Liver (tissue), 9 donors: ENCODE results near the gene SORL1. TPM values are rescaled to one million over a fixed set of nuclear protein-coding genes. Genes with fewer than 3 reads are reported as not detected.

ENCODE experiments used
- DNase-seq: peaks from one replicate; pipeline ENCODE4 v3.0.0-alpha.2; 2017; ENCODE audit warnings: low spot score
- H3K27ac ChIP-seq, 2 donors: one replicate each; pipeline ENCODE4 v1.7.0; 2013; ENCODE audit warnings: inconsistent platforms in 2 of 2, low read length in 2 of 2, control low read depth in 1 of 2, low read depth in 1 of 2, mild to moderate bottlenecking in 1 of 2
- H3K27me3 ChIP-seq, 4 donors: one replicate each; pipeline versions ENCODE4 v1.6.1 to v1.7.0; 2013; ENCODE audit warnings: low read length in 3 of 4, inconsistent platforms in 1 of 4, mild to moderate bottlenecking in 1 of 4, moderate library complexity in 1 of 4; ENCODE audit not compliant: control insufficient read depth in 4 of 4, insufficient read depth in 4 of 4
- H3K36me3 ChIP-seq, 4 donors: one replicate each; pipeline versions ENCODE4 v1.6.1 to v1.7.0; 2013; ENCODE audit warnings: low read length in 3 of 4, mild to moderate bottlenecking in 3 of 4, low read depth in 1 of 4, moderate library complexity in 1 of 4; ENCODE audit not compliant: control insufficient read depth in 4 of 4, insufficient read depth in 3 of 4
- H3K4me1 ChIP-seq, 4 donors: one replicate each; pipeline versions ENCODE4 v1.6.1 to v1.7.0; 2013; ENCODE audit warnings: low read length in 3 of 4, mild to moderate bottlenecking in 3 of 4, moderate library complexity in 1 of 4; ENCODE audit not compliant: control insufficient read depth in 4 of 4, insufficient read depth in 4 of 4
- H3K4me3 ChIP-seq, 3 donors: one replicate each; pipeline versions ENCODE4 v1.6.1 to v1.7.0; 2013; ENCODE audit warnings: low read length in 3 of 3, control low read depth in 1 of 3, low read depth in 1 of 3, mild to moderate bottlenecking in 1 of 3
- H3K9ac ChIP-seq, 2 donors: one replicate each; pipeline ENCODE4 v1.7.0; 2013; ENCODE audit warnings: low read length in 2 of 2, mild to moderate bottlenecking in 2 of 2, moderate library complexity in 2 of 2, control low read depth in 1 of 2, low read depth in 1 of 2
- H3K9me3 ChIP-seq, 4 donors: one replicate each; pipeline versions ENCODE4 v1.6.1 to v1.7.0; 2013; ENCODE audit warnings: low read length in 3 of 4; ENCODE audit not compliant: control insufficient read depth in 4 of 4
- EGR1 ChIP-seq, 2 donors: IDR thresholded peaks; 2 replicates each; pipeline ENCODE4 v1.6.1; 2016 to 2018; ENCODE audit warnings: antibody characterized with exemption in 2 of 2, low read depth in 2 of 2
- GABPA ChIP-seq, 2 donors: IDR thresholded peaks in 1 of 2; conservative IDR thresholded peaks in 1 of 2; 2 replicates each; pipeline ENCODE4 v1.6.1; 2016; ENCODE audit warnings: antibody characterized with exemption in 2 of 2, mild to moderate bottlenecking in 1 of 2, moderate library complexity in 1 of 2
- HNF4G ChIP-seq: IDR thresholded peaks from 2 replicates; pipeline ENCODE4 v1.6.1; 2016; ENCODE audit warnings: antibody characterized with exemption
- JUND ChIP-seq, 2 donors: IDR thresholded peaks; 2 replicates each; pipeline ENCODE4 v1.6.1; 2016; ENCODE audit warnings: antibody characterized with exemption in 2 of 2
- MAX ChIP-seq: IDR thresholded peaks from 2 replicates; pipeline ENCODE4 v1.6.1; 2016; ENCODE audit warnings: antibody characterized with exemption
- TAF1 ChIP-seq: conservative IDR thresholded peaks from 2 replicates; pipeline ENCODE4 v1.6.1; 2016; ENCODE audit warnings: antibody characterized with exemption, mild to moderate bottlenecking
- WGBS: extraction: QIAGEN DNeasy Blood & Tissue Kit; methylation state at CpG from one replicate; pipeline ENCODE4 v1.1.7; 2013; 5-methylcytosine and 5-hydroxymethylcytosine counted together
- polyA plus RNA-seq, 2 donors: library from polyadenylated mRNA; stranded (reverse) in 1 of 2; unstranded in 1 of 2; fragments of 200-250 nt in 1 of 2; fragments of >200 nt in 1 of 2; fragmentation: Nextera tagmentation in 1 of 2; extraction: Ambion mirVana in 1 of 2; gene quantifications; one replicate each; pipeline versions ENCODE4 v1.2.1 to v1.2.3, GENCODE V29; 2013 to 2015
- total RNA-seq, 2 donors: library from RNA; depleted of rRNA; stranded (reverse); fragments of >200 nt; gene quantifications; one replicate each; pipeline ENCODE4 v1.2.3, GENCODE V29; 2014
- TF ChIP-seq, protein P1 (sequence below): IDR thresholded peaks from 2 replicates; pipeline ENCODE4 v1.6.1; 2016; ENCODE audit warnings: antibody characterized with exemption
- TF ChIP-seq, protein P2 (sequence below): IDR thresholded peaks from 2 replicates; pipeline ENCODE4 v1.6.1; 2016; ENCODE audit warnings: antibody characterized with exemption, mild to moderate bottlenecking
- TF ChIP-seq, protein P3 (sequence below): fragments of 150-350 bp; IDR thresholded peaks from 2 replicates; pipeline ENCODE4 v1.5.1; 2017; ENCODE audit warnings: improper control_type of control experiment, low read depth, low read length; ENCODE audit not compliant: missing input control
- TF ChIP-seq, protein P4 (sequence below): IDR thresholded peaks from 2 replicates; pipeline ENCODE4 v1.6.1; 2016; ENCODE audit warnings: antibody characterized with exemption
- donor health status: healthy.
- donor health status: healthy.
- donor health status: healthy.
- donor health status: healthy.
- donor health status: healthy.

SORL1 gene
- total and polyA plus RNA-seq, 4 donors = 14.6 to 124 (median 25.4) TPM

DNA sequence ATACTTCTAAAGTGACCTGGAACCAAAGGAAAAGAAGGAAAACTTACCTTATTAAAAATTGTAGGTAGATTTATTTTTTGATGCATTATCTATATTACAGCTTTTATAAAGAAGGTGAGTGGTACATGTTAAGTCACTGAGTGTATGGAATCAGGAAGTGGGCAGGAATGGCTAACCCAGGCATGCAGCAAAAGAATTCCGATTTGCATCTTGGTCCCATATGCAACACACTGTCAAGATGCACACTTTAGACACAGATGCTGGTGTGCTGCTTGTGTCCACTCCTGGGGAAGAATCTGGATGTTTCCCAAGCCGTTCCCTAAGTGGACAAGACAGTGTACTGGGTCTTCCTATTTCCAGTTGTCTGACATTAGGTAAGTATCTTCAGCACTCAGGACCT, 100.5 kb downstream of the SORL1 start:
- no peak for DNase-seq
- H3K27me3 ChIP-seq = no peaks in the 10 kb centered on the region
- peaks cover 0 to 34% (median 10%) of the 10 kb centered on the region in 4 donors for H3K4me1 ChIP-seq
- H3K9ac ChIP-seq = no peak overlapping the region
- TF ChIP-seq JUND (IDR thresholded peaks at IDR 0.05) (no peak), HNF4G (no peak), GABPA (IDR thresholded peaks at IDR 0.05 in 1 of 2, conservative IDR thresholded peaks at IDR 0.05 in 1 of 2) (no peak), MAX (no peak), TAF1 (no peak)
- TF ChIP-seq, protein P1, sequence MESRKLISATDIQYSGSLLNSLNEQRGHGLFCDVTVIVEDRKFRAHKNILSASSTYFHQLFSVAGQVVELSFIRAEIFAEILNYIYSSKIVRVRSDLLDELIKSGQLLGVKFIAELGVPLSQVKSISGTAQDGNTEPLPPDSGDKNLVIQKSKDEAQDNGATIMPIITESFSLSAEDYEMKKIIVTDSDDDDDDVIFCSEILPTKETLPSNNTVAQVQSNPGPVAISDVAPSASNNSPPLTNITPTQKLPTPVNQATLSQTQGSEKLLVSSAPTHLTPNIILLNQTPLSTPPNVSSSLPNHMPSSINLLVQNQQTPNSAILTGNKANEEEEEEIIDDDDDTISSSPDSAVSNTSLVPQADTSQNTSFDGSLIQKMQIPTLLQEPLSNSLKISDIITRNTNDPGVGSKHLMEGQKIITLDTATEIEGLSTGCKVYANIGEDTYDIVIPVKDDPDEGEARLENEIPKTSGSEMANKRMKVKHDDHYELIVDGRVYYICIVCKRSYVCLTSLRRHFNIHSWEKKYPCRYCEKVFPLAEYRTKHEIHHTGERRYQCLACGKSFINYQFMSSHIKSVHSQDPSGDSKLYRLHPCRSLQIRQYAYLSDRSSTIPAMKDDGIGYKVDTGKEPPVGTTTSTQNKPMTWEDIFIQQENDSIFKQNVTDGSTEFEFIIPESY = no peak
- TF ChIP-seq, protein P2, sequence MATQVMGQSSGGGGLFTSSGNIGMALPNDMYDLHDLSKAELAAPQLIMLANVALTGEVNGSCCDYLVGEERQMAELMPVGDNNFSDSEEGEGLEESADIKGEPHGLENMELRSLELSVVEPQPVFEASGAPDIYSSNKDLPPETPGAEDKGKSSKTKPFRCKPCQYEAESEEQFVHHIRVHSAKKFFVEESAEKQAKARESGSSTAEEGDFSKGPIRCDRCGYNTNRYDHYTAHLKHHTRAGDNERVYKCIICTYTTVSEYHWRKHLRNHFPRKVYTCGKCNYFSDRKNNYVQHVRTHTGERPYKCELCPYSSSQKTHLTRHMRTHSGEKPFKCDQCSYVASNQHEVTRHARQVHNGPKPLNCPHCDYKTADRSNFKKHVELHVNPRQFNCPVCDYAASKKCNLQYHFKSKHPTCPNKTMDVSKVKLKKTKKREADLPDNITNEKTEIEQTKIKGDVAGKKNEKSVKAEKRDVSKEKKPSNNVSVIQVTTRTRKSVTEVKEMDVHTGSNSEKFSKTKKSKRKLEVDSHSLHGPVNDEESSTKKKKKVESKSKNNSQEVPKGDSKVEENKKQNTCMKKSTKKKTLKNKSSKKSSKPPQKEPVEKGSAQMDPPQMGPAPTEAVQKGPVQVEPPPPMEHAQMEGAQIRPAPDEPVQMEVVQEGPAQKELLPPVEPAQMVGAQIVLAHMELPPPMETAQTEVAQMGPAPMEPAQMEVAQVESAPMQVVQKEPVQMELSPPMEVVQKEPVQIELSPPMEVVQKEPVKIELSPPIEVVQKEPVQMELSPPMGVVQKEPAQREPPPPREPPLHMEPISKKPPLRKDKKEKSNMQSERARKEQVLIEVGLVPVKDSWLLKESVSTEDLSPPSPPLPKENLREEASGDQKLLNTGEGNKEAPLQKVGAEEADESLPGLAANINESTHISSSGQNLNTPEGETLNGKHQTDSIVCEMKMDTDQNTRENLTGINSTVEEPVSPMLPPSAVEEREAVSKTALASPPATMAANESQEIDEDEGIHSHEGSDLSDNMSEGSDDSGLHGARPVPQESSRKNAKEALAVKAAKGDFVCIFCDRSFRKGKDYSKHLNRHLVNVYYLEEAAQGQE = no peak
- TF ChIP-seq, protein P3, sequence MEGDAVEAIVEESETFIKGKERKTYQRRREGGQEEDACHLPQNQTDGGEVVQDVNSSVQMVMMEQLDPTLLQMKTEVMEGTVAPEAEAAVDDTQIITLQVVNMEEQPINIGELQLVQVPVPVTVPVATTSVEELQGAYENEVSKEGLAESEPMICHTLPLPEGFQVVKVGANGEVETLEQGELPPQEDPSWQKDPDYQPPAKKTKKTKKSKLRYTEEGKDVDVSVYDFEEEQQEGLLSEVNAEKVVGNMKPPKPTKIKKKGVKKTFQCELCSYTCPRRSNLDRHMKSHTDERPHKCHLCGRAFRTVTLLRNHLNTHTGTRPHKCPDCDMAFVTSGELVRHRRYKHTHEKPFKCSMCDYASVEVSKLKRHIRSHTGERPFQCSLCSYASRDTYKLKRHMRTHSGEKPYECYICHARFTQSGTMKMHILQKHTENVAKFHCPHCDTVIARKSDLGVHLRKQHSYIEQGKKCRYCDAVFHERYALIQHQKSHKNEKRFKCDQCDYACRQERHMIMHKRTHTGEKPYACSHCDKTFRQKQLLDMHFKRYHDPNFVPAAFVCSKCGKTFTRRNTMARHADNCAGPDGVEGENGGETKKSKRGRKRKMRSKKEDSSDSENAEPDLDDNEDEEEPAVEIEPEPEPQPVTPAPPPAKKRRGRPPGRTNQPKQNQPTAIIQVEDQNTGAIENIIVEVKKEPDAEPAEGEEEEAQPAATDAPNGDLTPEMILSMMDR = no peak
- TF ChIP-seq, protein P4, sequence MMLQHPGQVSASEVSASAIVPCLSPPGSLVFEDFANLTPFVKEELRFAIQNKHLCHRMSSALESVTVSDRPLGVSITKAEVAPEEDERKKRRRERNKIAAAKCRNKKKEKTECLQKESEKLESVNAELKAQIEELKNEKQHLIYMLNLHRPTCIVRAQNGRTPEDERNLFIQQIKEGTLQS = no peak
- H3K4me3 ChIP-seq = no peak overlapping the region
- peak overlapping the region; percentile 78 to 79 for H3K27ac ChIP-seq
- H3K36me3 ChIP-seq = peaks cover 0 to 36% (median 11%) of the 10 kb centered on the region in 4 donors
- 74% methylated on average over 2 of the region's 2 CpGs for WGBS
- H3K9me3 ChIP-seq = no peaks in the 10 kb centered on the region

DNA sequence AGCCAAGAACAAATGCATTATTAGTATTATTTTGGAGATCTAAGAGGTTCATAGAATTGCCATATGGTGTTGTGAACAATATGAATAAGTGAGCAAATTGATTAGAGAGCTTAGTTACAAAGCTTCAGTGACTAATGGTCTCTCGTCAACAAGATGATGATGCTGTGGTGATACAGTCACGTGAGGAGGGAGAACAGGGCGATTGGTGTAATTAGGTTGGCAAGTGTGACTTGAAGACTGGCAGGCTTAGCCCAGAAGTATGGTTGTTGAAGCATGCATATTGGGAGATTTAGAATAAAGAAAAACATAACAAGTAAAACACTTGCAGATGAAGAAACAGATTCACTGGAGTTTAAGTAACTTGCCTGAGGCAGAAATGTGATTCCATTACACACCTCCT, 101.3 kb downstream of the SORL1 start:
- H3K4me1 ChIP-seq = peaks cover 0 to 34% (median 10%) of the 10 kb centered on the region in 4 donors
- TF ChIP-seq HNF4G = no peak
- TF ChIP-seq, protein P4 = no peak
- no peak for TF ChIP-seq MAX
- no peak for TF ChIP-seq EGR1 (IDR thresholded peaks at IDR 0.05; ENCODE audit: low read depth in 2 of 2)
- TF ChIP-seq GABPA (IDR thresholded peaks at IDR 0.05 in 1 of 2, conservative IDR thresholded peaks at IDR 0.05 in 1 of 2) = no peak
- TF ChIP-seq, protein P3 = no peak
- peak overlapping the region; percentile 24 to 77 for H3K9ac ChIP-seq
- 70% methylated on average over 3 of the region's 3 CpGs for WGBS
- H3K27ac ChIP-seq = peak overlapping the region; percentile 78 to 79
- H3K36me3 ChIP-seq = peaks cover 0 to 36% (median 12%) of the 10 kb centered on the region in 4 donors
- no peaks in the 10 kb centered on the region for H3K27me3 ChIP-seq
- DNase-seq = no peak
- no peak overlapping the region for H3K4me3 ChIP-seq
- no peaks in the 10 kb centered on the region for H3K9me3 ChIP-seq
